ENCODE measurements around the gene IFNG-AS1. TPM values are rescaled to one million over a fixed set of nuclear protein-coding genes. Genes with fewer than 3 reads are reported as not detected.

The IFNG-AS1 gene
- total RNA-seq, 1 experiment from 2014 or later, result not detected

DNA sequence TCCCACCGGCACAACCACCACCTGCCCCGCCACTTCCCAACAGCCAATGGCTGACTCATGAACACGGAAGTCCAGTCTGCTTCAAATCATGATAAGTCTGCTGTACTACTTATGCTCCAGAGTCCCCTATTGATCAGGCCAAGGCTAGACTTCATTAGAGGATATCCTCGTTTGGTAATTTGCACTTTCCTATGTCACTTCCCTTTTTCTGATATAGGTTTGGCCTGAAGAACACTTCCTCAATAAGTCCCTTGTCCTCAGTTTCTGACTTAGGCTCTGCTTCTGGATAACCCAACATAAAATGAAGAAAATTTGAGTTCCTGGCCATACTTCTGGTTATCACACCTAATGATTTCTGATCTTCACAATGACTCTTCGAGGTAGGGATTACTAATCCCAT is 45.3 kb downstream of the IFNG-AS1 start:
- H3K27me3 ChIP-seq (ENCODE audit: low read length), result peaks cover 7% of the 10 kb centered on the region; the same call in 1 of the 2 replicates
- no peak overlapping the region for H2AFZ ChIP-seq (ENCODE audit: low read length)
- no peak overlapping the region for H3K4me2 ChIP-seq (ENCODE audit: low read length)
- intact Hi-C loops (cut with micrococcal nuclease), result loop anchor here (10.0 kb wide), 1 partner anchor 680 kb away; no protein-coding TSS in a partner anchor
- no peaks in the 10 kb centered on the region for H3F3A ChIP-seq (ENCODE audit: low read length, unreplicated experiment)
- TF ChIP-seq EZH2 (IDR thresholded peaks at IDR 0.05; ENCODE audit: low read length, unreplicated experiment) (no peak), EZH2phosphoT487 (IDR thresholded peaks at IDR 0.05; ENCODE audit: borderline replicate concordance, low read length) (no peak), CTCF (conservative IDR thresholded peaks at IDR 0.05; ENCODE audit: low read depth, low read length) (no peak)
- ATAC-seq, result no peak
- H3K27ac ChIP-seq (ENCODE audit: low read length), result no peak overlapping the region
- no peak for DNase-seq
- H3K4me1 ChIP-seq (ENCODE audit: insufficient read depth, low read length), result no peaks in the 10 kb centered on the region
- ChIA-PET CTCF (interaction anchor here (0.7 kb wide), 1 partner anchor 300 kb away, joined by 3 read pairs; no protein-coding TSS in a partner anchor), POLR2A (ENCODE audit: unreplicated experiment) (no interaction called here)
- no peaks in the 10 kb centered on the region for H3K9me3 ChIP-seq (ENCODE audit: low read length)
- H4K20me1 ChIP-seq (ENCODE audit: low read length), result no peaks in the 10 kb centered on the region
- H3K9ac ChIP-seq (ENCODE audit: low read length), result no peak overlapping the region
- no peak overlapping the region for H3K4me3 ChIP-seq (ENCODE audit: low read length)
- H3K36me3 ChIP-seq (ENCODE audit: low read depth, low read length), result no peaks in the 10 kb centered on the region
- no peaks in the 10 kb centered on the region for H3K79me2 ChIP-seq (ENCODE audit: low read length)
- H3K9me2 ChIP-seq (replicated peaks; ENCODE audit: low read length), result no peaks in the 10 kb centered on the region
- BruUV-seq (replicated peaks), result no TSS peak

- Histone ChIP-seq H3K36me3 (ENCODE audit: low read depth, low read length) (no peaks in the 10 kb centered on the region), H3K4me2 (ENCODE audit: low read length) (no peak overlapping the region), H3K9me2 (replicated peaks; ENCODE audit: low read length) (no peaks in the 10 kb centered on the region), H2AFZ (ENCODE audit: low read length) (no peak overlapping the region), H3K9me3 (ENCODE audit: low read length) (no peaks in the 10 kb centered on the region), H3K79me2 (ENCODE audit: low read length) (no peaks in the 10 kb centered on the region), H3K27ac (ENCODE audit: low read length) (no peak overlapping the region), H4K20me1 (ENCODE audit: low read length) (no peaks in the 10 kb centered on the region), H3K27me3 (ENCODE audit: low read length) (peaks cover 5% of the 10 kb centered on the region; the same call in 1 of the 2 replicates), H3F3A (ENCODE audit: low read length, unreplicated experiment) (no peaks in the 10 kb centered on the region), H3K9ac (ENCODE audit: low read length) (no peak overlapping the region), H3K4me3 (ENCODE audit: low read length) (no peak overlapping the region), H3K4me1 (ENCODE audit: insufficient read depth, low read length) (no peaks in the 10 kb centered on the region)
- ATAC-seq (no peak), DNase-seq (no peak)
- POLR2A ChIA-PET (ENCODE audit: unreplicated experiment), result no interaction called here
- CTCF ChIA-PET, result interaction anchor here (0.6 kb wide), 1 partner anchor 503 kb away, joined by 4 read pairs; no protein-coding TSS in a partner anchor
- intact Hi-C loops (cut with micrococcal nuclease), result loop anchor here (10.0 kb wide), 1 partner anchor 682 kb away; no protein-coding TSS in a partner anchor
- TF ChIP-seq EZH2phosphoT487 (IDR thresholded peaks at IDR 0.05; ENCODE audit: borderline replicate concordance, low read length), result no peak
- TF ChIP-seq EZH2 (IDR thresholded peaks at IDR 0.05; ENCODE audit: low read length, unreplicated experiment), result no peak
- no peak for TF ChIP-seq CTCF (conservative IDR thresholded peaks at IDR 0.05; ENCODE audit: low read depth, low read length)
- BruUV-seq (replicated peaks), result no TSS peak
Observed at GRCh38 chr12:68036642-68037041, 47.4 kb downstream of the IFNG-AS1 start.

- intact Hi-C loops (cut with micrococcal nuclease), result loop anchor here (10.0 kb wide), 1 partner anchor 683 kb away; no protein-coding TSS in a partner anchor
- no TSS peak for BruUV-seq (replicated peaks)
- TF ChIP-seq EZH2phosphoT487 (IDR thresholded peaks at IDR 0.05; ENCODE audit: borderline replicate concordance, low read length) (no peak), EZH2 (IDR thresholded peaks at IDR 0.05; ENCODE audit: low read length, unreplicated experiment) (no peak), CTCF (conservative IDR thresholded peaks at IDR 0.05; ENCODE audit: low read depth, low read length) (no peak)
- no peak for DNase-seq
- Histone ChIP-seq H3K36me3 (ENCODE audit: low read depth, low read length) (no peaks in the 10 kb centered on the region), H3K9me3 (ENCODE audit: low read length) (no peaks in the 10 kb centered on the region), H3K79me2 (ENCODE audit: low read length) (no peaks in the 10 kb centered on the region), H3K9ac (ENCODE audit: low read length) (no peak overlapping the region), H3K27me3 (ENCODE audit: low read length) (no peaks in the 10 kb centered on the region), H3F3A (ENCODE audit: low read length, unreplicated experiment) (no peaks in the 10 kb centered on the region), H3K4me2 (ENCODE audit: low read length) (no peak overlapping the region), H3K4me1 (ENCODE audit: insufficient read depth, low read length) (no peaks in the 10 kb centered on the region), H3K27ac (ENCODE audit: low read length) (no peak overlapping the region), H3K9me2 (replicated peaks; ENCODE audit: low read length) (no peaks in the 10 kb centered on the region), H3K4me3 (ENCODE audit: low read length) (no peak overlapping the region), H2AFZ (ENCODE audit: low read length) (no peak overlapping the region), H4K20me1 (ENCODE audit: low read length) (no peaks in the 10 kb centered on the region)
- no peak for ATAC-seq
- ChIA-PET POLR2A (ENCODE audit: unreplicated experiment) (no interaction called here), CTCF (no interaction called here)
Observed at GRCh38 chr12:68037616-68038255, 48.5 kb downstream of the IFNG-AS1 start.

Data from PC-3 (cell line).